Central memory CD8-positive, alpha-beta T cell (primary cell): ENCODE results near the gene B9D2.
"Not testable (repeated sequence)": the region's sequence is repeated elsewhere in the genome, so short reads cannot be mapped to it uniquely, and the experiment has no call there.

Experiments used
- ATAC-seq: fragments of 150-1000 bp; cut with Tn5 transposase; replicated peaks from 2 replicates; pipeline ENCODE4 v1.10.0; 2022; ENCODE audit warnings: mild to moderate bottlenecking, moderate FRiP score, moderate number of reproducible peaks; ENCODE audit not compliant: poor library complexity, severe bottlenecking; ENCODE audit errors: extremely low read depth
- DNase-seq, 2 donors: peaks; one replicate each; pipeline ENCODE4 v3.0.0; 2021; ENCODE audit warnings: low spot score in 2 of 2
- H3K27ac Mint-ChIP-seq: one replicate; pipeline ENCODE4 v1.8.0; 2022; ENCODE audit warnings: low read depth, mild to moderate bottlenecking, moderate library complexity, mixed read lengths
- H3K27me3 Mint-ChIP-seq: one replicate; pipeline ENCODE4 v1.8.0; 2022; ENCODE audit warnings: mixed read lengths
- H3K36me3 Mint-ChIP-seq: one replicate; pipeline ENCODE4 v1.8.0; 2022; ENCODE audit warnings: mild to moderate bottlenecking, moderate library complexity, mixed read lengths; ENCODE audit not compliant: insufficient read depth
- H3K4me1 Mint-ChIP-seq: one replicate; pipeline ENCODE4 v1.8.0; 2022; ENCODE audit warnings: mixed read lengths
- H3K4me3 Mint-ChIP-seq: one replicate; pipeline ENCODE4 v1.8.0; 2022; ENCODE audit warnings: mild to moderate bottlenecking, moderate library complexity, mixed read lengths
- H3K9me3 Mint-ChIP-seq: one replicate; pipeline ENCODE4 v1.8.0; 2022; ENCODE audit warnings: mixed read lengths

Gene B9D2

GRCh38 chr19:41363753-41364523, at the start of gene B9D2:
B9D2 (minus strand) TSS chr19:41364149; CDS start chr19:41363519, 630 bp downstream.
- H3K9me3 Mint-ChIP-seq = no peaks in the 10 kb centered on the region
- ATAC-seq = peak; percentile 95
- H3K27me3 Mint-ChIP-seq = no peaks in the 10 kb centered on the region
- H3K4me1 Mint-ChIP-seq = peaks cover 32% of the 10 kb centered on the region
- H3K27ac Mint-ChIP-seq = peak within 1 kb of the TSS; percentile 99
- H3K36me3 Mint-ChIP-seq = peaks cover 23% of the 10 kb centered on the region
- peak; percentile 96 to 98 for DNase-seq
- peak within 1 kb of the TSS; percentile 85 for H3K4me3 Mint-ChIP-seq

GRCh38 chr19:41412953-41413352, 49.0 kb upstream of the B9D2 start:
- no peak overlapping the region for H3K27ac Mint-ChIP-seq
- no peaks in the 10 kb centered on the region for H3K27me3 Mint-ChIP-seq
- no peaks in the 10 kb centered on the region for H3K9me3 Mint-ChIP-seq
- H3K4me1 Mint-ChIP-seq = peaks cover 15% of the 10 kb centered on the region
- DNase-seq = no peak
- no peak overlapping the region for H3K4me3 Mint-ChIP-seq
- H3K36me3 Mint-ChIP-seq = peaks cover 21% of the 10 kb centered on the region
- no peak for ATAC-seq

GRCh38 chr19:41411968-41412265, 48.0 kb upstream of the B9D2 start:
- H3K4me1 Mint-ChIP-seq = peaks cover 18% of the 10 kb centered on the region
- H3K27me3 Mint-ChIP-seq = no peaks in the 10 kb centered on the region
- no peak overlapping the region for H3K4me3 Mint-ChIP-seq
- ATAC-seq = no peak
- H3K36me3 Mint-ChIP-seq = peaks cover 16% of the 10 kb centered on the region
- no peak for DNase-seq
- no peaks in the 10 kb centered on the region for H3K9me3 Mint-ChIP-seq
- no peak overlapping the region for H3K27ac Mint-ChIP-seq

GRCh38 chr19:41411100-41411967, 47.4 kb upstream of the B9D2 start:
- Mint-ChIP-seq H3K4me1 (peaks cover 20% of the 10 kb centered on the region), H3K4me3 (no peak overlapping the region), H3K9me3 (no peaks in the 10 kb centered on the region), H3K36me3 (peaks cover 16% of the 10 kb centered on the region), H3K27me3 (no peaks in the 10 kb centered on the region), H3K27ac (no peak overlapping the region)
- DNase-seq (no peak), ATAC-seq (no peak)

GRCh38 chr19:41410336-41411054, 46.5 kb upstream of the B9D2 start:
- DNase-seq = no peak

GRCh38 chr19:41409288-41409687, 45.3 kb upstream of the B9D2 start:
- Mint-ChIP-seq H3K9me3 (no peaks in the 10 kb centered on the region), H3K27me3 (no peaks in the 10 kb centered on the region), H3K36me3 (peaks cover 11% of the 10 kb centered on the region), H3K27ac (no peak overlapping the region), H3K4me1 (peaks cover 20% of the 10 kb centered on the region), H3K4me3 (no peak overlapping the region)
- ATAC-seq (no peak), DNase-seq (no peak)

More at GRCh38 chr19:41410336-41411054, 46.5 kb upstream of the B9D2 start:
- no peak for ATAC-seq
- peaks cover 20% of the 10 kb centered on the region for H3K4me1 Mint-ChIP-seq
- no peak overlapping the region for H3K27ac Mint-ChIP-seq
- H3K4me3 Mint-ChIP-seq = no peak overlapping the region
- H3K27me3 Mint-ChIP-seq = no peaks in the 10 kb centered on the region
- no peaks in the 10 kb centered on the region for H3K9me3 Mint-ChIP-seq
- peaks cover 15% of the 10 kb centered on the region for H3K36me3 Mint-ChIP-seq

- H3K4me3 Mint-ChIP-seq, H3K9me3 Mint-ChIP-seq, H3K36me3 Mint-ChIP-seq, DNase-seq, ATAC-seq, H3K27me3 Mint-ChIP-seq, H3K27ac Mint-ChIP-seq: not testable (repeated sequence)
- peaks cover 20% of the 10 kb centered on the region for H3K4me1 Mint-ChIP-seq
Measured at GRCh38 chr19:41408846-41409245, 44.9 kb upstream of the B9D2 start.

GRCh38 chr19:41408256-41408655, 44.3 kb upstream of the B9D2 start:
- ATAC-seq = no peak
- Mint-ChIP-seq H3K27me3 (no peaks in the 10 kb centered on the region), H3K4me1 (peaks cover 25% of the 10 kb centered on the region), H3K36me3 (peaks cover 10% of the 10 kb centered on the region), H3K9me3 (no peaks in the 10 kb centered on the region), H3K27ac (no peak overlapping the region), H3K4me3 (no peak overlapping the region)
- DNase-seq = no peak

GRCh38 chr19:41407271-41407670, 43.3 kb upstream of the B9D2 start:
- H3K9me3 Mint-ChIP-seq = no peaks in the 10 kb centered on the region
- no peak overlapping the region for H3K4me3 Mint-ChIP-seq
- H3K27me3 Mint-ChIP-seq = no peaks in the 10 kb centered on the region
- DNase-seq = no peak
- ATAC-seq = no peak
- no peak overlapping the region for H3K27ac Mint-ChIP-seq
- peaks cover 30% of the 10 kb centered on the region for H3K4me1 Mint-ChIP-seq
- H3K36me3 Mint-ChIP-seq = peaks cover 11% of the 10 kb centered on the region

GRCh38 chr19:41405776-41406175, 41.8 kb upstream of the B9D2 start:
- H3K4me3 Mint-ChIP-seq = no peak overlapping the region
- H3K36me3 Mint-ChIP-seq = peaks cover 10% of the 10 kb centered on the region
- ATAC-seq (no peak), DNase-seq (no peak)
- H3K27ac Mint-ChIP-seq = no peak overlapping the region
- peaks cover 37% of the 10 kb centered on the region for H3K4me1 Mint-ChIP-seq
- H3K27me3 Mint-ChIP-seq = no peaks in the 10 kb centered on the region
- H3K9me3 Mint-ChIP-seq = no peaks in the 10 kb centered on the region

GRCh38 chr19:41403181-41403970, 39.4 kb upstream of the B9D2 start:
- Mint-ChIP-seq H3K27ac (no peak overlapping the region), H3K9me3 (no peaks in the 10 kb centered on the region), H3K27me3 (no peaks in the 10 kb centered on the region), H3K4me3 (no peak overlapping the region), H3K36me3 (peaks cover 12% of the 10 kb centered on the region), H3K4me1 (peaks cover 38% of the 10 kb centered on the region)
- no peak for ATAC-seq
- DNase-seq = no peak

GRCh38 chr19:41402010-41402409, 38.1 kb upstream of the B9D2 start:
- Mint-ChIP-seq H3K4me3 (no peak overlapping the region), H3K27me3 (no peaks in the 10 kb centered on the region), H3K36me3 (peaks cover 18% of the 10 kb centered on the region), H3K27ac (no peak overlapping the region), H3K9me3 (no peaks in the 10 kb centered on the region), H3K4me1 (peaks cover 48% of the 10 kb centered on the region)
- DNase-seq = no peak
- no peak for ATAC-seq
